K562 (cell line): ENCODE data around the gene TMEM45A.

Source experiments
- CBFA2T2 ChIP-seq: fragments of 450-650 bp; conservative IDR thresholded peaks from 2 replicates; pipeline ENCODE4 v1.6.1; 2017; ENCODE audit warnings: mild to moderate bottlenecking
- CTCF ChIP-seq, 3 experiments: IDR thresholded peaks in 2 of 3; conservative IDR thresholded peaks in 1 of 3; 2 replicates each; pipeline ENCODE4 v1.5.1; 2011 to 2012; ENCODE audit warnings: low read length in 3 of 3, mild to moderate bottlenecking in 3 of 3, control low read depth in 2 of 3, improper control_type of control experiment in 1 of 3, inconsistent platforms in 1 of 3, low read depth in 1 of 3, mixed read lengths in 1 of 3, moderate library complexity in 1 of 3; ENCODE audit not compliant: insufficient read depth in 2 of 3
- HMG20A ChIP-seq: fragments of 450-650 bp; formaldehyde crosslinking; conservative IDR thresholded peaks from 2 replicates; pipeline ENCODE4 v1.4.0; 2020; ENCODE audit warnings: mild to moderate bottlenecking, mixed read lengths
- SMAD1 ChIP-seq: fragments of 150-350 bp; IDR thresholded peaks from 2 replicates; pipeline ENCODE4 v1.6.1; 2014; ENCODE audit warnings: low read length, low read depth; ENCODE audit not compliant: partially characterized antibody
- YY1 ChIP-seq, 3 experiments: IDR thresholded peaks; 2 replicates each; pipeline ENCODE4 v1.6.1; 2011; ENCODE audit warnings: low read length in 2 of 3, mild to moderate bottlenecking in 2 of 3, moderate library complexity in 2 of 3, borderline replicate concordance in 1 of 3, control low read depth in 1 of 3, low read depth in 1 of 3; ENCODE audit not compliant: insufficient read depth in 3 of 3, insufficient replicate concordance in 2 of 3, control insufficient read depth in 1 of 3, insufficient read length in 1 of 3; ENCODE audit errors: extremely low read depth in 1 of 3
- ZFP36 ChIP-seq: fragments of 150-350 bp; IDR thresholded peaks from 2 replicates; pipeline ENCODE4 v1.6.1; 2018; ENCODE audit warnings: low read length, low read depth; ENCODE audit not compliant: partially characterized antibody
- ZFX ChIP-seq: sonication (generic); formaldehyde crosslinking; IDR thresholded peaks from 2 replicates; pipeline ENCODE4 v1.8.0; 2022; ENCODE audit warnings: mild to moderate bottlenecking, missing genetic modification reagents, moderate library complexity

DNA sequence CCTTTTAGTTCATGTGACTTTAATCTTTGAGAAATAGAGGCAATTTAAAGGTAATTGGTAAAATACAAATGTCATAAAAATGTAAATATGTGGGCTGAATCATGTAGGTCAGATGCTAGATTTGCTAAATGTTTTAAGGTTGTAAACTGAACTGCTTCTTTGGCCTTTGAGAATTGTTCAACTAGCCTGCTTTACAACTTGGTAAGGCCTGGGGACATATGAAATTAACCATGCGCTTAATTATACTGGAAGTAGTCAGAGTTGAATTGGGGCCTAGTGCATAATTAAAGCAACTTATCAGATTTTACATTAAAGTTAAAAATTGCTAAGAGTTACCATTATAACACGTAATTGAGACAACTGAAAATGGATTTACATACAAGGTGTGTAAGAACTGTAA lies 21.0 kb upstream of the TMEM45A start:
- TF ChIP-seq SMAD1 (no peak), HMG20A (CRISPR knock-in tag) (no peak), ZFP36 (no peak), YY1 (IDR thresholded peaks at IDR 0.05; ENCODE audit: borderline replicate concordance in 1 of 3, control insufficient read depth in 1 of 3, extremely low read depth in 1 of 3, insufficient read depth in 3 of 3, insufficient read length in 1 of 3, insufficient replicate concordance in 2 of 3, low read depth in 1 of 3, low read length in 2 of 3) (no peak), ZFX (CRISPR knock-in tag) (no peak), CTCF (IDR thresholded peaks at IDR 0.05 in 2 of 3, conservative IDR thresholded peaks at IDR 0.05 in 1 of 3; ENCODE audit: insufficient read depth in 2 of 3, low read depth in 1 of 3, low read length in 3 of 3) (no peak), CBFA2T2 (no peak)
